NCI-H510A treated with DMSO at 0.1 percent for 48 hours (cell line): ENCODE results near the gene RBMS3.
A peak's percentile ranks its signal among the peaks of the same experiment; 100 is the strongest.
"Not testable (repeated sequence)": the region's sequence is repeated elsewhere in the genome, so short reads cannot be mapped to it uniquely, and the experiment has no call there.

Source experiments
- DNase-seq: peaks from one replicate; lab custom pipeline; 2025; lab: John Stamatoyannopoulos, UW

The RBMS3 gene

DNA sequence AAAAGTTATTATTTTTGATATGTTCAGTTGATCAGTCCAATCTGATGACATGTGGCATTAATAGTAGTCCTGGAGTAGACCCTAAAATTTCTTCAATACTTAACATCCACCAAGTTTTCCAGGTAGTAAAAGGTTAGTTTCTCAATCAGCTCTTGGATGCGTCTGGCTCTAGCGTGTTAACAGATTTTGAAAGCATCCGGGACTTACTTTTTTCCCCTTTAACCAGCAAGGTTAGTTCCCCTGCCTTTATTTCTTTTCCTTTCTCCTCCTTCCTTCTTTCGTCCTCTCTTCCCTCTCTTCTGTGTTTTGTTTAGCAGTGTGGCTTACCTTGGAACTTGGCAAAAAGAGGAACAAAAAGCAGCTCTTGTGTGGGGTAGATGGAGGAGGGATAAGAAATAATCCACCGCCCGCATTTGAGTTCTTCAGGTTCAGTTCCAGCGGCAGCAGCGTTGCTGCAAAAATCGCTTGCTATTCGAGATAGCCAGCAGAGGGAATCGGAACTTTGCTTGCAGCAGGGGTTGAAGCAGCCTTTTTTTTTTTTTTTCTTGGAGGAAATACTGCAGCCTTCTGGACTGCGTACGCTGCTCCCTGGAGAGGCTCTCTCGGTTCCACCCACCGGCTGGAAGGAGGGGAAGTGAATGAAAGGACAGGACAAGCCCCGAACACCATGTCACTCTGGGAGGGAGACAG is at the start of gene RBMS3:
Gene RBMS3, plus strand, starts transcription at position 668 of the 690 bp plus-strand sequence.
- peak; percentile 1 for DNase-seq

DNA sequence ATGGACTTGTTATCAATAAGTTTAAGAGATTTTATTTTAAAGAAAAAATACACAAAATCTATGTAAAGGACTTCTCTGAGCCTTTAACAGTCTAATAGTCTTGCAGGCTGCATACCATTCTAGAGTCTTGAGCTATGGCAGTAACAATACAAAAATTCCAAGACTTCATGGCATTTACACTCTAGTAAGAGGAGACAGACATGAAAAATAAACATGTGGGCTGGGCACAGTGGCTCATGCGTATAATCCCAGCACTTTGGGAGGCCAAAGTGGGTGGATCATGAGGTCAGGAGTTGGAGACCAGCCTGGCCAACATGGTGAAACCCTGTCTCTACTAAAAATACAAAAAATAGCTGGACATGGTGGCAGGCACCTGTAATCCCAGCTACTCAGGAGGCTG is 47.7 kb upstream of the RBMS3 start:
- DNase-seq: not testable (repeated sequence)

GRCh38 chr3:29236146-29236840 is 44.6 kb upstream of the RBMS3 start:
- DNase-seq: no peak

GRCh38 chr3:29239376-29239775 is 41.5 kb upstream of the RBMS3 start:
- DNase-seq: no peak

GRCh38 chr3:29240248-29240647 is 40.6 kb upstream of the RBMS3 start:
- no peak for DNase-seq

GRCh38 chr3:29240887-29241286 is 40.0 kb upstream of the RBMS3 start:
- no peak for DNase-seq

GRCh38 chr3:29241855-29242254 is 39.0 kb upstream of the RBMS3 start:
- DNase-seq: no peak

DNA sequence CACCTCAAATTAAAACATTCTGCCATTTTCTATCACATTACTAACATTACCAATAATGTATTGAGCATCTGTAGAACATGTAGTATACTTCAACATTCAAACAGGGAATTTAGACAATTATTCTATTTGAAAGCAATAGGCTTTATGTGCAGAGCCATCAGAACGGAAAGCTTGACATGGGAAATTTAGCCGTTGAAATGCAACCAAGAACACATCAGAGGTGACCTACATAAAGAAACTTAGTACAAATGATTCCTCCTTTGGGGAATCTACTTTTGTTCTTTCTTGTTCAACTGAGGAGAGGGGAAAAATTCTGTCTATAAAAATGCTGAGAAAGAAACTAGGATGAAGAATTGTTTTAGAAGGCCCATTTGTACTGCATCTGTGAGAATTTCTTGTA is 38.6 kb upstream of the RBMS3 start:
- no peak for DNase-seq

DNA sequence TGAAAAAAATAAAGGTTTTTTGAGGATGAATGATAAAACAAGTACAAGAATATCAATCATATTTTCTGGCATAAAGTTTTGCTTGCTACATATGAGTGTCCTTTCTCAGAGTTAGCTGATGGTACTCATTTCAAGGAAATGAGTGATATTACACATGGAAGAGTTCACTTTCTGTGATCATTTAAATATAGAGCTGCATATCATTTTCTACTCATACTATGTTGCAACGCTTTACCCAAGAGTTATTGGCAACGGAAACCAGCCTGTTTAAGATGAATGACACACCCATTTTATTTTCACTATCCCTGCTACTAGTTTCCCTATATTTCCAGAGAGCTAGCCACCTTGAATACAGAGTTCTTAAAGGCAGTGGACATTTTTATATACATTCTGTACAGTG is 35.4 kb upstream of the RBMS3 start:
- no peak for DNase-seq

DNA sequence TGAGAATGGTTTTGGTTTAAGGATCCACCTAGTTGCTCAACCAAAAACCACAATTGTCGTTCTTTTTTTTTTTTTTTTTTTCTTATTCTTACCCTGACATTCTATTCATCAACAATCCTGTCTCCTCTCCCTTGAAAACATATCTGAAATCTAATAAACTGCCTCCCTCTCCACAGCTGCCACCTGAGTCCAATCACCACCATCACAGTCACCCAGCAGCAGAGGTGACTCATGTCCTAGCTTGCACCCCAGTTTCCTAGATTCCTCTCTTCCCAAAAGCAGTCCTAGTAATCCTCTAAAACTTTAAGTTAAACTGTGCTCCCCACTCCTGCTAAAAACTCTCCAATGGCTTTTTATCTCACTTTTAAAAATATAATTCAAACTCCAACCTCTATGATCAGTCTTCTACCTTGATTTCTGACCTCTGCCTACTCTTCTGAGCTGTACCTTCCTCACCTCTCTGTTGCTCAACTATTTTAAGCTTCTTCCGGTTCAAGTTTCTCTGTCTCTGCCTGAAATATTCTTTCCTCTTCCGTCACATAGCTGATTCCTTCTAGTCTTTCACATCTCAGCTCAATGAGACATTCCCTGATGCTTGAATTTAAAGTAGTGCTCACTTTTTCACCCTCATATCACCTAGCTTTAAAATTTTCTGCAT is 33.7 kb upstream of the RBMS3 start:
- DNase-seq: no peak

DNA sequence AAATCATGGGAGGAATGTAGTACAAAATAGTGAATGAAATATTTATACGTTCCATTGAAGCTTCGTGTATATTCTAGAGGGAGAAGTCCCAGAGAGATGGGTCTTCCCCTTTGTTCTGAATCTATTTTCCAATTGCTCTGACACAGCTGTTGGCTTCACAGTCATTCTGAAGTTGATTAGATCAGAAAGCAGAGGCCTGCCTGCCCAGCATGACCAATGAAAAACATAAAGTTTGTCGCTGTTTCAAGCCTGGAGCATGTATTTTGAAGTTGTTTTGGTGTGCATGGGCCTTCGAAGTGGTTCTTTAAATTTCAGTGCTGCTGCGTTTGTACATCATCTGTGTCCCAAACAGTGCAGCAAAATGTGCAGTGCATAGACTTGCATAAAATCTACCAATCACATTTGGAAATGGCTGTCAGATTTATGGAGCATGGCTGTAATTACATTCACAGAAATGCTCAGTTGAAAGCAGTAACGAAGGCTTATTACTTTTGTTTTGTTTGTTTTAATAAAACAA is 31.0 kb upstream of the RBMS3 start:
- no peak for DNase-seq

- no peak for DNase-seq
These were observed 24.8 kb upstream of the RBMS3 start for GRCh38 chr3:29255854-29256696.

DNA sequence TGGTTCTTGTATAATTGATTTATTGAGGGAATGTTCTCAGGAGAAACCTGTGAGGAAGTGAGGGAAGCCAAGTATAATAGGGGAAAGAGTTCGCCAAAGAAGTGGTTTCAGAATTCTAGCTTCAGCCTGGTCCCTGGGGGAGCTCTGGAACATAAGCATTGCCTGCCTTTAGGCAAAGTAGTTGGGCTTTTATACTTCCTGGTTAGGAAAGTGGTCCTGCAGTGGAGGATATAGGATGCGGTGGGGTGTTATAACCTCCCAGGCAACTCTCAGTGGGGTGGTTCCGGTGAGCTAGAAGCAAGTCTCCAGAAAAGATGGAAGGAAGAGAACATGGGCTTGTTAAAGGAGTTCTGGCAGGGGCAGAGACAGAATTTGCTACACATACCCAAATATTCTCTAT is 22.7 kb upstream of the RBMS3 start:
- no peak for DNase-seq

DNA sequence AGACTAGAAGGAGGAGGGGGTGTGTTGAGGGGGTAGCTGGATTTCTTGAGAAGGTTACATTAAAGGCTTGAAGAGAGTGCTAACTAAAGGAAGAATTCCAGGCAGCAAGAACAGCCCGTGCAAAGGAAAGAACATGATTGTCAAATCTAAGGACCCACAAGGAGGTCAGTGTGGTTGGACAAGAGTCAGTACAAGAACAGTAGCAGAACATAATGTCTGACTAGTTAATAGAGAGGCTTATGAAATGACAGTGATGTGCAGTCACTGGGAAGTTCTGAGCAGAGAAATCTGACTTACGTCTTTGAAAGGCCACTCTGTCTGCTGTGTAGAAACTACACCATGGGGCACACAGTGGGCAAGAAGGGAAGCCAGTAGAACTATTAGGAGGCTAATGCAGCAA is 19.8 kb upstream of the RBMS3 start:
- no peak for DNase-seq

GRCh38 chr3:29263476-29263875 is 17.4 kb upstream of the RBMS3 start:
- no peak for DNase-seq

- DNase-seq: no peak
These were observed 15.3 kb upstream of the RBMS3 start for GRCh38 chr3:29265509-29266072.

DNA sequence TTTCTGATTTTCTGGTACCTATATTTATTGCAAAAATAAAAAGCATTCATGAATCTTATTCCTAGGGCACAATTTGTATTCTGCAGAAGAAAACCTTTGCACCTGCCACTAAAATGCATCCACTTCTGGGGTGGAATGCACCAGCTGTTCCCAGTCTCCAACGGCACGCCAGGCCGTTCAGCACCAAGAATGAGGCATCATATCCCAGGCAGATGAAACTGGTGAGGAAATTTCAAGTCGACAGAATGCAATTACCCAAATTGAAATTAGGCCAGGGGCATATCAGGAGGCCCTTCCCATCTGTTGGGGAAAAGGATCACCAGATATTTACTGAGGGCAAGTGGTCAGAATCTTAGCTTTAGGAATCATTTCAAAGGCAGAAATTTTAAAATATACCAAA is 13.6 kb upstream of the RBMS3 start:
- no peak for DNase-seq

- DNase-seq: no peak
These were observed 12.2 kb upstream of the RBMS3 start for GRCh38 chr3:29268651-29269050.

GRCh38 chr3:29270752-29271151 is 10.1 kb upstream of the RBMS3 start:
- no peak for DNase-seq

DNA sequence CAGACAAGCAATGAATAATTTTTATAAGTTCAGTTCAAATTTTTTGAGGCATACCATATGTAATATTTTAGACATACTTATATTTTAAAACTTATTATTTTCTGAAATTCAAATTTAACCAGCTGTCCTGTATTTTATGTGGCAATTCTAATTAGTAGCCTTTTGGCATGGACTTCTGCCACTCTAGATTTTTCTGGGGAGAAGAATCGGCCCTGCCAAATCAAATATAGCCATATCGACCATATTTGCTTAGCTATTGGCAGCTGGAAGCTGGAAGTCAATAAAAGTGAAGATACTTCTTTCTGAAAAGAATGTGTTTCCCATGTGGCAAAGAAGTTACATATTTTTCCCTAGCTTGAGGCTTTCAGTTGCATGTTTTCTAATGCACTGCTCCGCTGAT is 9.4 kb upstream of the RBMS3 start:
- no peak for DNase-seq

DNA sequence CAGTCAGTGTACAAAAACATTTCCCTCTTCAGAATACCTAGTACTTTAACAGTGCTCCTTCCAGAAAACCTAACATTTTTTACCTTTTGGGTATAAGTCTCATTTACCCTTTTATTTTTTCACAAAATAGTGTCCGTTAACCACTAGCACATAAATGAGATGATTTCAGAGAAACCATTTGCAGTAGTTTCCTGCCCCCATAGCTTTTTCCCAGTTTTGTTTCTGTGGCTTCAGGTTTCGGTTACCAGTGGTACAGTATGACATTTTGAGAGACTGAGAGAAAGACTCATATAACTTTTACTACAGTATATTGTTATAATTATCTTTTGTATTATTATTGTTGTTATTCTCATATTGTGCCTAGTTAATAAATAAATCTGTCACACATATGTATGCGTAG is 6.2 kb upstream of the RBMS3 start:
- DNase-seq: no peak

- DNase-seq: no peak
These were observed 5.6 kb upstream of the RBMS3 start for GRCh38 chr3:29275309-29275708.
